Hematopoietic multipotent progenitor cell (in vitro differentiated cells): ENCODE measurements around the gene VSTM4. TPM values are rescaled to one million over a fixed set of nuclear protein-coding genes. Genes with fewer than 3 reads are reported as not detected.

Experiments used
- DNase-seq, 3 donors: peaks; one replicate each; pipeline ENCODE4 v3.0.0-alpha.2; 2011 to 2015; ENCODE audit warnings: low read depth in 2 of 3, low spot score in 2 of 3
- small RNA-seq: library from RNA; depleted of rRNA; stranded (forward); fragments of <200 nt; gene quantifications from one replicate; pipeline ENCODE3, GENCODE V24; 2012
- total RNA-seq: library from RNA; depleted of rRNA; stranded (reverse); fragments of >200 nt; gene quantifications from one replicate; pipeline ENCODE4 v1.2.3, GENCODE V29; 2012

The VSTM4 gene
- total RNA-seq, 1 donor: 0.27 TPM

DNA sequence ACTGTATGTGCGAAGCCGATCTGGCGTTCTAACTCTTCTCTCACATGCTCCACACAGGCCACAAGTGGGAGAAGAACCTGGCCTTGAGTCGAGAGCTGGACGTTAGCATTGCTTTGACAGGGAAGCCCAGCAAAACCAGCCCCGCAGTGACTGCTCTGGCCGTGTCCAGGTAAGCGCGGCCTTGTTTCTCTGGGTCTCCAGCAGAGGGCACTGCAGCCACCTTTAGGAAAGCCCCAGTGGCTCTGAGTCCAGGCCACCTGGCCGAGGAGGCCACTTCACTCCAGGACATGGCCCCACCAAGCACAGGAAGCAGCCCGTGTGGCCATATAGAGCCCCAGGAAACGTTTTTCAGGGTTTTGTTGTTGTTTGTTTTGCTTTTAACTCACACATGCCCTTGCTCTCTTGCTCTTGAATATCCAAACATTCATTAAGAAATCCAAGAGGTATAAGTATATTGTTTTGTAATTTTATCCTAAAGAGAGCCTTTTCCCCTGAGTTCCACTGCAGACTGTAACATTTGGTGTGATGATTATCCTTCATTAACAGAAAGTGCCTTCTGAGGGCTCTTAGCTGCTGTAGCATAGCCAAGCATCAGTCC lies 133.9 kb downstream of the VSTM4 start:
- DNase-seq: peak in 2 of 3 donors; percentile 22 to 47

DNA sequence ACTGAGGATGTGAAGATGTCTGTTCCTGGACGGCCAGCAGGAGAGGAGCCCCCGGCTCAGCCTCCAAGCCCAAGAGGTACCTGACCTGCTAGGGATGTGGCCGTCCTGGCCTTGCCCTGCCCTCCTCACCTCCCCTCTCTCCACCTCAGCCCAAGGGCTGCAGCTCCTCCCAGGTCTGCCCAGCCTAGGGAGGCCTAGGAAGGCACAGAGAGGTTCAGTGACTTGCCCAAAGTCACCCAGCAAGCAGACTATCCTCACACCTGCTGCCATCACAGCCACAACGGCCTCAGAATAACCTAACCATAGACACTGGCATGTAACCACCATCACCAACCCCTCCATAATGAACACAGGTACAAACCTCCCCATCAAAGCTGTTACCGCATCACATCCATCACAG lies 137.0 kb downstream of the VSTM4 start:
- no peak for DNase-seq

DNA sequence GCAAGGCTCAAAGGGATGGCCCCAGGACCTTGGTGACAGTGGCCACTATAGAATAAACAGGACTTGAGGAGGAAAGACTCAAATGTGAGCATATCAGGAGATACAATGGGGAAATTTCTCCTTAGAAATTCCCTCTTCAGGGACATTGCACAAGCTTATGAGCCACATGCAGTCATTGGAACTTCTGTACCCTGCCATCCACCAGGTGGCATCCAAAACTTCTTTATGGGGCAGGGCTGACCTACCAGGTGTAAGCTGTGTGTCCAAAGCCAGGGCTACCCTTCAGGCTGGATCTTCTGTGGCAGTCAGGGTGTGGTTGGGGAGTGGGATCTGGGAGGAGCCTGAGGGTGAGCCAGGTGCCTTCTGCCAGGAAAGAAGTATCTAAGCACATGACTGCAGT lies 139.1 kb downstream of the VSTM4 start:
- DNase-seq: peak in 1 of 3 donors; percentile 16

DNA sequence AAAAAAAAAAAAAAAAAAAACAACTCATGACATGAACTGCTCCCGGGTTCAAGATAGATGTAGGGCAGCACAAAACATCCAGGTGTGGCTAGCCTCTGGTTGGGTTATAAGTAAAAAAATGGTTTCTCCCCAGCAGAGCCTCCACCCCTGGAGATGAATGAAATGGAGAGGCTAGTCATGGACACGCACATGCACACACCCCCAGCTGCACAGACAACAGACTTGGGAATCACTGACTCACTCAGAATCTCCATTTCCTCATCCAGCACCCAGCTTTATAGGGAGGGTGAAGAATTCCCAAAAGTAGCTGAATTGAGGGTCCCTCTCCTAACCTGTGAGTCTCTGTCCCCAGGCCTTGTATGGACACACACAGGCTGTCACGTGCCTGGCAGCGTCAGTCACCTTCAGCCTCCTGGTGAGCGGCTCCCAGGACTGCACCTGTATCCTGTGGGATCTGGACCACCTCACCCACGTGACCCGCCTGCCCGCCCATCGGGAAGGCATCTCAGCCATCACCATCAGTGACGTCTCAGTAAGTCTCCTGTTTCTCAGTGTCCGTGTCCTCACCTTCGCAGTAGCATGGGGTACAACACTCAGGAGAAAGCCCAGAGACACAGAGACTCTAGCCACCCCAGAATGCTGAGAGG lies 140.7 kb downstream of the VSTM4 start:
- DNase-seq: no peak

DNA sequence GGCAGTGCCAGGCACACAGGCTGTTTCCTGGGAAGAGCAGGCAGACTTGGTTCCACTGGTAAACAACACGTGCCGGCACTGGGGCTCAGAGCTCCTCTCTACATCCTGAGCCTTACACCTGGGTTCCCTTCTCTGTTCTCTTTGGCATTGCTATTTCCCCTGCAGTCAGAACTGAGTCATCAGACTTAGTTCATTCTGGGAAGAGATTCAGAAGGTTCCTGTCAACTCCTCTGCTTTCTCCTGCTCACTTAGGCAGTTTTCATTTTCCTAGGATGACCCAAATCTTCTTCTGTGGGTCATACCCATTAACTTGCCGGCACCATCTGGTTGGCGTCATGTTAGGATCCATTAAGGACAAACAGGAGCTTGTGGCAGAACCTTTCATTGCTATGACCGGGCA lies 142.3 kb downstream of the VSTM4 start:
- no peak for DNase-seq

DNA sequence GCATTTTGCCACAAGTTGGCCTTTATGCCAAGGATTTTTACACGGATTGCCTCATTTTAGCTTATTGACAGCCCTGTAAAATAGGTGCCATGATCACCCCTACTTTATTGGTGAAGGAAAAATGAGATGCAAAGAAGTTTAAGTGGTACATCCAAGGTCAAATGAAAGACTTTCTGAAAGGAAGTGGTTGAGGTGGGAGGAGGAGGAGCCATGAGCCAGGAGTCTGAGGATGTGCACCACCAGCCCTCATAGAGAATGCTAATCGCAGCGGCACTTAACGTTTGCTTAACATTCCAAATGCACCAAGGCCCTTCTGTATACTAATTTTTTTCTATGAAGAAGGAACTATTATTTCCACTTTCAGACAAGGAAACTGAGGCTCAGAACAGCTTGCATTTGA lies 144.7 kb downstream of the VSTM4 start:
- no peak for DNase-seq

DNA sequence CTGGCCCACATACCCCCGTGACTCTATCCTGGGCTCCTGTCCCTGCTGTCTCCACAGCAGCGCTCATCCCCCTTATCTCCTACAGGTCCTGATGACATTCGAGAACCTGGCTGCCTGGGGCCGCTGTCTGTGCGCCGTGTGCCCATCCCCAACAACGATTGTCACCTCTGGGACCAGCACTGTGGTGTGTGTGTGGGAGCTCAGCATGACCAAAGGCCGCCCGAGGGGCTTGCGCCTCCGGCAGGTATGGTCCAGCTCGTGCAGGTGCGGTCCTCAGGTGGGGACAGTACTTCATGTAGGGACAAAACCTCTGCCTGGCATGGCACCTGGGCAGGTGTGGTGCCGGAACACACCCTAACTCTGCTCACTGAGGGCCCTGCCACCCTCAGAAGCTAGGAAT lies 145.3 kb downstream of the VSTM4 start:
- no peak for DNase-seq

DNA sequence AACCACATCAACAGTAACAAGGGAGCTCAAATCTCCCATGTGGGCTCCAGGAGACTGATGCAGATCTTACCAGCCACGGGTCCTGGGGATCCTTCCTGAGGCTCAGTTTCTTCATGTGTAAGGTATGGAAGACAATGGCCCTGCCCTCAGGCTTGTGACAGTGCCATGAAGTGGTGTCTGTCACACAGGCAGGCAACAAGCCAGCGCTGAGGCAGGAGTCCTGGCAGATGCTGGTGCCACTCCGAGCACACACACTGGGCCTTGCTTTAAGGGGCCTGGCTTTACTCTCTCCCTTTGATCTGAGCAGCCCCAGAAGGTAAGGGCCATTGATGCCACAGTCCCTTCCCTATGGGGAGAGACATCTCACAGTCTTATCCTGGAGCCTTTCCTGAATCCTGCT lies 147.3 kb downstream of the VSTM4 start:
- no peak for DNase-seq

DNA sequence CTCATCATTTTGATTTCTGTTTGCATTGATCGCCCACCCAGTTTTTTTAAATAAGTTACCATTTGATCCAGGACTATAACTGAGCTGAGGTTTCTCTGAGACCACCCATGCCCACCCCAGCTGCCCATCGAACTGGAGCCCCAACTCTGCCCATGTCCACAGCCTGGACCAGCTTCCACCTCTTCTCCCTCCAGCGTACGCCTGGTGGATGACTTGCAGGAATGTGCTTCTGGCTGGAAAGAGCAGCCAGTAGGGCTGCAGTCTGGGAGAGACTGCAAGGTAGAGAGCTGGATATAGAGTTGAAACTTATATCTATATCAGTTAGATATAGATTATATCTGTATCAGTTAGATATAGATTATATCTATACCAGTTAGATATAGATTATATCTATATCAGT lies 149.9 kb downstream of the VSTM4 start:
- no peak for DNase-seq

Small RNA genes lying within 50 kb of the gene (small RNA-seq; reads per million reads assigned to genes)
- gene MIR4294: not detected

Other genes with a start within 250 kb of the VSTM4 start
- gene LRRC18, start 175.7 kb downstream of the VSTM4 start, total RNA-seq: not detected
- gene FAM170B, start 18.5 kb upstream of the VSTM4 start, total RNA-seq: not detected
- 1.6 TPM for gene TMEM273, start 72.9 kb upstream of the VSTM4 start, total RNA-seq
- not detected for gene C10orf71, start 183.6 kb upstream of the VSTM4 start, total RNA-seq